Right renal pelvis (tissue), 4 donors: ENCODE measurements around the gene MRPL39. TPM values are rescaled to one million over a fixed set of nuclear protein-coding genes. Genes with fewer than 3 reads are reported as not detected.
A peak's percentile ranks its signal among the peaks of the same experiment; 100 is the strongest.
"Not testable (repeated sequence)": the region's sequence is repeated elsewhere in the genome, so short reads cannot be mapped to it uniquely, and the experiment has no call there.

Experiments
- DNase-seq, 4 donors: peaks; one replicate each; pipeline ENCODE4 v3.0.0-alpha.2; 2013; ENCODE audit warnings: low read depth in 4 of 4, low spot score in 3 of 4, missing footprints in 1 of 4
- polyA plus RNA-seq, 4 donors: library from polyadenylated mRNA; unstranded; fragments of 120-200 nt; gene quantifications; one replicate each; pipeline ENCODE4 v1.2.1, GENCODE V29; 2013; ENCODE audit not compliant: insufficient read length in 4 of 4

MRPL39 gene
- polyA plus RNA-seq, result 10 to 100 TPM; 37.5 to 51.5 (median 47.1) TPM

DNA sequence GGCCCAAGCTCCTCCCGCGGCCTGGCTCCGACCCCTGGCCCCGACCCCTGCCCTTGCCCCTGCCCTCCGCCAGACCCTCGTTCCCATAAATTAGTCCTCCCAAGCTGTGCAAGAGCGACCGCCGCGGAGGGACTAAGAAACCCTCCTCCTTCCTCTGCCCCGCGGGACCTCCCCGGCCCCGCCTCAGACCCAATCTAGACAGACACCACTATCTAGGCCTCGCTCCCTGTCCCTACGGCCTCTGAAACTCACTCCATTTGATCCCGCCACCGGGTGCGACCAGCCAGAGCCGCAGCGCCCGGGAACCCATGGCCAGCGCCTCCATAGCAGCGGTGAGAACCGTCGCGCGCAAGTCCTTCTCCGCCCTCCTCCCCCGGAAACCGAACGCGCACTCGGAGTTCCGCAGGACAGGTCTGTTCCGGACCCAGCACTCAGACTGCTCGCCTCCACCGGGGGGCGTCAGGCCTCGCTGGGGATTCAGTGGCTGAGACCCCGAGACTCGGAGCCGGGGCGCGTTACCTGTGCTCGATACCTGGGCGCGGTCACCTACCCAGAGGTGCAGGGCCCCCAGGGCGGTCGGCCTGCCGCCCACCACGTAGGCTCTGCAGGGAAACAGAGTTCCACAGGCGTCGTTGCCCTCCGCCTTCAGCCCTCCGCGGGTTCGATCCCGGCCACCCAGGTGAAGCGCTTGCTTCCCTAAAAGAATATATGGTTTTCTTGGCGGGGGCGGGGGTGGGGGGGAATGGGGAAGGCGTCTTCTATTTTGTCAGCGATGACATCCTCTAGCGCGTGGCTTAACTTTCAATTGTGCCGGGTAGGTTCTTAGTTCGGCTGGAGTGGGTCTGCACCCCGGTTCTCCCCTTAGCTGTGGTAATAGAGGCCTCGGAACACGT is at the start of gene MRPL39:
MRPL39 (minus strand) TSS at position 331 of the 893 bp plus-strand sequence; CDS start at position 325, 6 bp downstream.
- peak; percentile 72 to 82 (median 82) for DNase-seq

DNA sequence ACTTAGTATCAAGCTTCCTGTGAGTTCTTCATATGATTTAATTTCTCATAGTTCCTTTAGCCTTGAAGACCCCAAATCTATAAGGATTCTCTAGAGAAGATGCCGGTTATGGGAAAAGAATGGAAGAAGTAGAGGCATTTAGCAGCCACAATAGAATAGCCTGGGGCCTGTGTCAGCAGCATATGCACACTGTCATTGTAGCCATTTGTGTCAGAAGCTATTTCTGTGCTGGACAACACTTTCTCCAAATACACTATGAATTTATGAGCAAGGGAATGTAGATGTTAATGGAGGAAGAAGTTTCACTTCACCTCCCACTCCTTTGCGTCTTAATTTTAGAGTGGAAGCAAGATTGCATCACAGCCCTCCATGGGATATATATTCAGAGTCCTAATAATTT is 49.1 kb upstream of the MRPL39 start:
- DNase-seq, result no peak

DNA sequence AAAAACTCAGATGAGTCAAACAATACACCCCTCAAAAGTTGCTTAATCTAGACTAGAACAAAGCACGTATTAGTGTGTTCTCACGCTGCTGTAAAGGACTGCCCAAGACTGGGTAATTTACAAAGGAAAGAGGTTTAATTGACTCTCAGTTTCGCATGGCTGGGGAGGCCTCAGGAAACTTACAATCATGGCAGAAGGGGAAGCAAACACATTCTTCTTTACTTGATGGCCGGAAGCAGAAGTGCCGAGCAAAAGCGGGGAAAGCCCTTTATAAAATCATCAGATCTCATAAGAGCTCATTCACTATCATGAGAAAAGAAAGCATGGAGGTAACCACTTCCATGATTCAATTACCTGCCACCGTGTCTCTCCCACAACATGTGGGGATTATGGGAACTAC is 41.9 kb upstream of the MRPL39 start:
- DNase-seq, result no peak

DNA sequence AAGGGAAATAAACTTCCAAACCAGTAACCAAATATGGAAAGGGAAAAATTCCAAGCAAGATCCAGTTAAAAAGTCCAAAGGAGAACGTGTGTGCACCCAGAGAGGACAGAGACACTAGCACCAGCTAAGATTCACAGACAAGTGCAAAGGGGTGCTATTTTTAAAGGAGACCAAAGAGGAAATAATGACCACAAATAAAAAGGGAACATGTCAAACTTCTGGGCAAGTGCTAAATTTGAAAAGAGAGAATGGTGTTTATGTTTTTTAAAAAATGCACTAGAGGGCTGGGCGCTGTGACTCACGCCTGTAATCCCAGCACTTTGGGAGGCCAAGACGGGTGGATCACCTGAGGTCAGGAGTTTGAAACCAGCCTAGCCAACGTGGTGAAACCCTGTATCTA is 40.4 kb upstream of the MRPL39 start:
- DNase-seq, result no peak

DNA sequence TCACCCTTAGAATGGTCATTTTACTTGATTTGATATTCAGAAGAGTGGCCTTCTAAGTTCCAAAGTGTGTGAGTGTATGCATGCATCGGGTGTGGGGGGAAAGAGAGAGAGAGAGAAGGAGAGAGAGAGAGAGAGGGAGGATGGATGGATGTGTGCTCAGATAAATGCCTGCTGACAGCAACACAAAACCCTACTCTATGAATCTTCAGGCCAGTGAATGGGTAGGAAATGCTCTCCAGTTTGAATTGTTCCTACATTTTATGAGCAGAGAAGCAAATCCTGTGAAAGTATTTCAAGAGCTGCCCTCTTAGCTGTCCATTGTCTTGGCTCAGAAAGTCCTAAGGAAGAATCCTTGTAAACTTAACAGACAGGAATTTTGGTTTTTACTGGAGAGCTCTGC is 39.2 kb upstream of the MRPL39 start:
- DNase-seq, result no peak

DNA sequence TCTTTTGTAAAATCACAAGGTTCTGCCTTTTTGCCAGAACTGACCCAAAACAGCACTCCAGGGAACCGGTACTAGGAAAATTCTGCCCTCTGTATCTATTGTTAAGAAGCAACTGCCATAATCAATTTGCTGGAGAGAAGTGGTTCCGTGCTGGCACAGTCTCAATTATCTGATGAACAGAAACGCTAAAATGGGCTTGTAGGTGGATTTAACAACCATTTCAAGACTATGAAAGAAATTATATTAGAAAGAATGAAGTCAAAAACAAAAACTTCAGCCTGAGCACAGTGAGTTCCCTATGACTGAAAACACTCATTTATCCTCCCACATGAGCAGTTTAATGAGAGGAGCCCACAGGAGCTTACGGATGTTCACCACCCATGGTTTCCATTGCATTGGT is 36.2 kb upstream of the MRPL39 start:
- no peak for DNase-seq

DNA sequence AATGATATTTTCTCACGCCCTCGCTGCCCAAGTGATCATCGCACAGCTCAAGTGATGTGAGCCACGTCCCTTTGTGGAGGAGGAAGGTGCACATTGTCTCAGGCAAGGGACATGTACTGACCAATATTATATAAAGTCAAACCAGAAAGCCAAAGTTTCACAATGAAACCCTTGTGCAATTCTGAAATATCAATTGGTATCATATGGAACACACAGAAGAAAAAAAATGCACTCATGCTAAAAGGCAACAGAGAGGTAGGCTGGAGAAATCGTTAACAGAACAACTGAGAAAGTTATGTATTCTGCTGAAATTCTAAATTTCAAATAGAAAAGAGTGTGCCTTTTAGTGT is 33.6 kb upstream of the MRPL39 start:
- no peak for DNase-seq

DNA sequence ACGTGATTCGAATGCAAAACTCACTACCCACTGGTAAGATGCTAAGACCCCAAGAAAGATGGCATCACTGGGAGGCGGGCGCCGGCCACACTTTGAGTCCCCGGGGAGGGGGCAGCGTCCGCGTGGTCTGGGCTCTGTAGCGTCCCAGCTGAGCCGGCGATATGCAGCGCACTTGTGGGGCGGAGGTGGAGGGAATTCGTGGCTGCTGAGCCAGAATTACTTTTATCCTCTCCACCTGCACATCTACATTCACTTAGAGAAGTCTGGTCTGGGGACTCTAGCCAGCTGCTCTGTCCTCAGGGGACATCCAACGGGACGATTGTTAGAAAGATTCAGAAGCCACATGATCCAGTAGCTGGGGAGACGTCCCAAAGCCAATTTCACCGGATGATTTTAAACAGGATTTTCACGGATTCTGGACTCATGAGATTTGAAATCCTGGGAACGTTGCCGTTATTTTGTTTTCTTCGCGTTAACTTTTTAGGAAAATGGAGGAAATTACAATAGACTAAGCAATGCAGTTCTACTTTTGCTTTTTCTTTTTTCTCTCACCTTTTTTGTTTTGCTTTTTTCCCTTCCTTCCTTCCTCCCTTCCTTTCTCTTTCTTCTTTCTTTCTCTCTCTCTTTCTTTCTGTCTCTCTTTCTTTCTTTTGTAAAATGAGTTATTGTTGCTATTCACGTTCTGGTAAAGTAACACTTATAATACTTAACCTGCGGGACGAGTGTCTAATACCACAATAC is 33.1 kb upstream of the MRPL39 start:
- DNase-seq, result peak; percentile 4 to 21 (median 14)

DNA sequence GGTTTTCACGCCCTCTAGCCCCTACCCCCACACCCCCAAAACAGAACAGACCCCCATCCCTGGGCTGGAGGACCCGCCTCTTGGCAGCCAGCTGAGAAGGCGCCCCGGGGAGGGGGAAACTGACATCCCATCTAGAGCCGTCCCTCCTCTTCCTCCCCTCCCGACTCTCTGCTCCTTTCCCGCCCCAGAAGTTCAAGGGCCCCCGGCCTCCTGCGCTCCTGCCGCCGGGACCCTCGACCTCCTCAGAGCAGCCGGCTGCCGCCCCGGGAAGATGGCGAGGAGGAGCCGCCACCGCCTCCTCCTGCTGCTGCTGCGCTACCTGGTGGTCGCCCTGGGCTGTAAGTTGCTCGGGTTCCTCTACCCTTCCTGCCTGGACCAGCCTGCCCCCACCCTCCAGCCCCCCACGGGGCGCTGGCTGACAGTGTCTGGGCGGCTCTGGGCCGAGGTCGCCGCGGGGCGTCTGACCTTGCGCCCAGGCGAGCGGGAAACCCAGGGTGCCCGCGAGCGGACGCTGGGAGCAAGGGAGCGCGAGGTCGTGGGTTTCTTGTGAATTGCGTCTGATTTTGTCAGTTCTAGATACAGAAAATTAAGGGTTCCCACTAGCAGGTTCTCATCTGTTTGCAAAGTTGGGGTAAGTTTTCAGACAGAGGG is 32.4 kb upstream of the MRPL39 start:
- DNase-seq, result peak; percentile 20 to 48 (median 27)

DNA sequence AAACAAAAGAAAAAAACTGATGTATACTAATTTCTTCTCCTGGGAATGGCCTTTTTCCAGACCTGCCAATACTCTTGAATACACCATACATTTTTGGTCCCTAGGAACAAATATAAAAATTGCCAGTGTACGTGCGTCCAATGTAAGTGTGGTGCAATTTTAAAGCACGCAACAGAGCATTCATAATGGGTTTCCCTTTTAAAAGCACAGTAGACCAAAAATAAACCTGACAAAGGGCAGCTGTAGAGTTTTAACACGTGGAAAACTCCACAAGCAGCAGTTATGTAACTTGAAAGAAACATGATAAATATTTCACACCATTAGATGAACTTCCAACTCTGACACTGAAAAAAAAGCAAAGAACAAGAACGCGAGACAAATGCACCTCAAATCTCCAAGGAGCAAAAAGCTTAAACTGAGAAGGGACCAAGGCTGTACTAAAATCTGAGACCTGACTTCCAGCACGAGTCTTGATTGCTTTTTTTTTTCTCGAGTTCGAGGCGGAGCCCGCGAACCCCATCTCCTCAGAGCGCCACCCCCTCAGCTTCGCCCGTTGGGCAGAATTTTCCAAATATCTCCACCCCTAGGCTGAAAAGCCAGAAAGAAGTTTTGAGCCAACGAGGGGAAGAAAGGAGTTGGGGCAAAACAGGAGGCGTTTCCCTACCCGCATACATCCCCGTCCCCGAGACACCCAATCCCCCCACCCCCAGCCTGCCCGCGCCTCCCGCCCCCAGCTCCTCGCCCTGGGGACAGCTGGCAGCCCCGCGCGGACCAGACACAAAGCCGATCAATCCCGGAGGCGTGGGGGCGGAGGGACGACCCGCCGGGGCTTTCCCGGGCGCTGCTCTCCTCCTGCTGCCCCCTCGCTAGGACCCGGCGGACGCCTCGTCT is 31.6 kb upstream of the MRPL39 start, which contains the start of gene JAM2:
JAM2 (plus strand) TSS at position 599 of the 891 bp plus-strand sequence. CDS start 564 bp downstream, outside the sequence.
- DNase-seq, result peak; percentile 20 to 25 (median 22)

DNA sequence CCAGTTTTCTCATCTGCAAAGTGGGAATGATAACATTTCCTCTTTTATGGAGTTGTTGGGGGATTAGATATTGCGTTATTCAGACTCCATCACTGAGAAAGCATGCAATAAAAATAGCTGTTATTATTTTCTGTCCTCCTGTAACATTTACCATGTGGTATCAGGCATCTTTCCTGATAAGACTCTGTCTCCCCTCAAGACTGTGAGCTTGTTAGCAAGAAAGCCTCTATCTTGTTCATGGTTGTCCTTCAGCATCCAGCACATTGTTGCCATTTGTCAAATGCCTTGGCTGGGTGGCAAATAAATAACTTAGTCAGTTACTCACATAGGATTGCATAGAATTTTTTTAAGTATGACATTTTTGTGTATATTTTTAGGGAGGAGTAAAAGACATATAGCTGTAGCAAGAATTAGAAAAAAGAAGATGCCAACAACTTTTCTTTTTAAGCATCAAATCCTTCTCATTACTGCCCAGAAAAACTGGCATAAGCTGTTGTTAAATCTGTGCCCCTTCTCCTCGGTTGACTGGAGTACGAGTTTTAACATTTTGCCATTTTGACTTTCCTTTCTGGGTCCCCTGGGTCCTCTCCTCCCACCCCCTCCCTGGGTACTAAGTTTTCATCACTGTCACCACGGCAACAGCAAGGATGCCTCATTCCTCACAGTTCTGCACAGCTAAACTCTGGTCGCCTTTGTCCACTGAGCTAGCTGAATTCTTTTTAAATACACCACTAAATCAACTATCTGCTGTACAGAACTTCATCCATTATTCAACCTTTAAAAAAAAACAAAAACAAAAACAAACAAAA is 30.8 kb upstream of the MRPL39 start:
- peak in 2 of 4 donors; percentile 0 to 5 for DNase-seq

DNA sequence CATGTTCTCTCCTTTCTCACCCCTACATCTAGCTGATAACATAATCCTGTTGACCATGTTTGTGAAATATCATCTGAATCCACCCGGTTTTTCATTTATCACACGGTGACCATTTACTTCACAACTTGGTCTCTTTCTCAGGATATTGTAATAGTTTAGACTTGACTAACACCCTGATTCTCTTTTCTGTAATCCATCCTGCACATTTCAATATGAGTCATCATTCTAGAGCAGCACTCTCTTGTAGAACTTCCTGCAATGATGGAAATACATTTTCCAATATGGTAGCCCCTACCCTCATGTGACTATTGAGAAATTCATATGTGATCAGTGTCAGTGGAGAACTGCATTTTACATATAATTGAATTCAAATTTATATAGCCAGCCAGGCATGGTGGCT is 29.4 kb upstream of the MRPL39 start:
- no peak for DNase-seq

DNA sequence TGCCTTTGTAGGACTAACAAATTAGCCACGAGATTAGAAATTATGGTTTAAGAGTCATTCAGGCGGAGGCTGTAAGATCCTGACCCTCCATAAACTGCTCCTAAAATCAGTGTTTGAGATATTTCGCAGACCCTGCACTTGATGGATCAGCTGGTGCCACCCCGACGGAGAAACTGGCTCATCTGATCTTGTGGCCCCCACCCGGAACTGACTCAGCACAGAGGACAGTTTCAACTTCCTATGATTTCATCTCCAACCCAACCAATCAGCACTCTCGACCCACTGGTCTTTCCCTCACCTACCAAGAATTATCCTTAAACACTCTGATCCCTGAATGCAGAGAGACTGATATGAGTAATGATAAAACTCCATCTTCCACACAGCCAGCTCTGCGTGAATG is 28.0 kb upstream of the MRPL39 start:
- no peak for DNase-seq

DNA sequence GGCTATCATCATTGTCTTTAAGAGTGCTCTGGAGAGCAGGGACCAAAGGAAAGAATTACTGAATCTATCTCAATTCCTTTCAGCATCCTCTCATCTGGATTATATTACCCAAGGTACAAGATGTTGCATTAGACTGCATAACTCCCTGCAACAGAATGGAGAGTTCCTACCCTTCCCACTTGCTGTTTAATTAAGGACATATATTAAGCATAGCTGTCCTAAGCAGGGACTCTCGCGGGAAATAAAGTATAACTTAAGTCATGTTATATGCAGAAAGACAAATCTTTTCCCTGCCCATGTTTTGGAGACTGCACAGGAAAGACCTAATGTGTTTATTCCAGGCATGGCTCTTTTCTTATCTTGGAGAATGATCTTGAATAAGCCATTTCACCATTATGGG is 25.0 kb upstream of the MRPL39 start:
- no peak for DNase-seq

DNA sequence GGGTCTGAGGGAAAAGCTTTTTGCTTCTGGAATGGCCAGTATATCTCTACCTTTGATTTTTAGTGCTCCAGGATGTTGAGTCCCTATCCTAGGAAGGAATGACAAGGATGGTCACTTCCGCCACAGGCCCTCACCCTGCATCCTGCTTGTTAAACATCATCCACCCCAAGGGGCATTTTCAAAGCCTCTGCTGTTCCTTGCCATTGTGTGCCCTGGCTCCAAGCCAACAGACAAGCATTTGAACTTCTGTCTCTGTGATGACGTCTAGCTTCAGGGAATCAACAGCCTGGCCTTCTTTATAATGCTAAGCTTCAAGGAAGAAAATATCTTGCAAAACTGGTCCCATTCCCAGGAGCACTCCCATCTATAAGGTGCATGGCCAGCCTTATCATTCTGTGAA is 19.5 kb upstream of the MRPL39 start:
- peak in 1 of 4 donors; percentile 19 for DNase-seq

DNA sequence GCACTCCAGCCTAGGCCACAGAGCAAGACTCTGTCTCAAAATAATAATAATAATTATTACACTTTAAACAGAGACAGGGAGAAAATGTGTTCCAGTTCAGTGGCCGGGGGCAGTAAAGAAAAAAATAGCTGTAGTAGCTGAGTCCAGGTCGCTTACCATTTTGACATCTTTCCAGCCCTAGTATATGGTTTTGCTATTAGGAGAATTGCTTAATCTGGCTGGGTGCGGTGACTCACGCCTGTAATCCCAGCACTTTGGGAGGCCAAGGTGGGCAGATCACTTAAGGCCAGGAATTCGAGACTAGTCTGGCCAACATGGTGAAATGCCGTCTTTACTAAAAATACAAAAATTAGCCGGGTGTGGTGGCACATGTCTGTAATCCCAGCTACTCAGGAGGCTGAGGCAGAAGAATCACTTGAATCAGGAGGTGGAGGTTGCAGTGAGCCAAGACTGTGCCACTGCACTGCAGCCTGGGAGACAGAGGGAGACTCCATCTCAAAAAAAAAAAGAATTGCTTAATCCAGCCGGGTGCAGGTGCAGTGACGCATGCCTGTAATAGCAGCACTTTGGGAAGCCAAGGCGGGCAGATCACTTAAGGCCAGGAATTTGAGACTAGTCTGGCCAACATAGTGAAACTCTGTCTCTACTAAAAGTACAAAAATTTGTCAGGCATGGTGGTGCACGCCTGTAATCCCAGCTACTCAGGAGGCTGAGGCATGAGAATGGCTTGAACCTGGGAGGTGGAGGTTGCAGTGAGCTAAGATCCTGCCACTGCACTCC is 18.7 kb upstream of the MRPL39 start:
- DNase-seq, result not testable (repeated sequence)

DNA sequence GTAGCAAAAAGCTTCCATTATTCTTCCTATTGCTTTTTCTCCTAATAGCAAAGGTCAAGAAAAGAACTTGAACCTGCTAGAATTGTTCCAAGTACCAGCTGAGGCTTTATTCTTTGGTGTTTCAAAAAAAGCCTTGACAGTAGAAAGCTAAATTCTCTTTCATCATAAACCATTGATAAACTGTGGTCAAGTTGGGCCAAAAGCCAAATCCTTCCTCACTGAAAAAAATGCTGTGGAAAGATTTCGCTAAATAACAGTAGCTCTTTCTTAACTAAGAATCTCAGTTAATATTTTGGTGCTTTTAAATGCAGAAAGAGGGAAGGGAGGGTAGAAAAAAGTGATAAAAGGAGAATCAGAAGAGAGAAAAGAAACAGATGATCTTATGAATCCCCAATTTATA is 17.8 kb upstream of the MRPL39 start:
- no peak for DNase-seq

DNA sequence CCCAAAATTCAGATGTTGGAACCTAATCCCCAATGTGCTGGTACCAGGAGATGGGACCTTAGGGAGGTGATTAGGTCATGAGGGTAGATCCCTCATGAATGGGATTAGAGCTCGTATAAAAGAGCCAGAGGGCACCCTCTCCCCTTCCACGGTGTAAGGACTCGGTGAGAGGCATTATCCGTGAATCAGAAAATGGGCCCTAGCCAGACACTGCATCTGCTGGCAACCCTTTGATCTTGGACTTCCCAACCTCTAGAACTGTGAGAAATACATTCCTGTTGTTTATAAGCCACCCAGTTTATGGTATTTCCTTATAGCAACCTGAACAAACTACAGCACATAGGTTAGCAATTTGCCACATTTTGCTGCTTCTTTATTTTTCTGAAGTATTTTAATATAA is 17.2 kb upstream of the MRPL39 start:
- no peak for DNase-seq

DNA sequence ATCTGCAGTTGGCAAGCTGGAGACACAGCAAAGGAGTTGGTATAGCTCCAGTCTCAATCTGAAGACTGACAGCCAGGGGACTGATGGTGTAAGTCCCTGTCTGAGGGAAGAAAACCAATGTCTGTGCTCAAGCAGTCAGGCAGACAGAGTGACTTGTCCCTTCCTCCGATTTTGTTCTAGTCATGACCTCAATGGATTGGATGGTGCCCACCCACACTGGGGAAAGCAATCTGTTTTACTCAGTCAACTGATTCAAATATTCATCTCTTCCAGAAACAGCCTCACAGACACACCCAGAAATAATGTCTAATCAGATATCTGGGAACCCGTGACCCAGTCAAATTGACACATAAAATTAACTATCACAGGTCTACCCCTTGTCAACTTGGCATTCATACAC is 11.9 kb upstream of the MRPL39 start:
- no peak for DNase-seq
